Breast epithelium (tissue), 3 donors: ENCODE results near the gene NRXN2.

Experiments used
- POLR2A ChIP-seq: fragments of 450-650 bp; IDR thresholded peaks from one replicate; pipeline ENCODE4 v1.6.1; 2016; ENCODE audit warnings: antibody characterized with exemption, mild to moderate bottlenecking, moderate library complexity
- TF ChIP-seq, protein P1 (sequence below), 3 donors: fragments of 450-650 bp; IDR thresholded peaks; one replicate each; pipeline ENCODE4 v1.5.1; 2016 to 2017; ENCODE audit warnings: antibody characterized with exemption in 3 of 3, mild to moderate bottlenecking in 3 of 3, moderate library complexity in 3 of 3

DNA sequence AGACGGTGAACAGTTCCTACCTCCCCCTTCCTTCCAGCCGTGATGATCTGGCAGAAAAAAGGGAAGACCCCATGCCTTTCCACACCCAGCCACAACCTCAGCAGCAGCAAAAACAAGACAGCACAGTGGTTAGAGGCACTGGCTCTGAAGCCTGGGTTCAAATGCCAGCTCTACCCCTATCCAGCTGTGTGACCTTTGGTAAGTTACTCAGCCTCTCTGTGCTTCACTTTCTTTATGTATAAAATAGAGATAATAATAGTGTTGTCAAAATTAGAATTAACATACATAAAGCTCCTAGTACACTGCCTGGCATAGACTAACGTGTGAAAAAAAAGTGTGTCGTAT lies 4.2 kb downstream of the NRXN2 start:
- TF ChIP-seq, protein P1, sequence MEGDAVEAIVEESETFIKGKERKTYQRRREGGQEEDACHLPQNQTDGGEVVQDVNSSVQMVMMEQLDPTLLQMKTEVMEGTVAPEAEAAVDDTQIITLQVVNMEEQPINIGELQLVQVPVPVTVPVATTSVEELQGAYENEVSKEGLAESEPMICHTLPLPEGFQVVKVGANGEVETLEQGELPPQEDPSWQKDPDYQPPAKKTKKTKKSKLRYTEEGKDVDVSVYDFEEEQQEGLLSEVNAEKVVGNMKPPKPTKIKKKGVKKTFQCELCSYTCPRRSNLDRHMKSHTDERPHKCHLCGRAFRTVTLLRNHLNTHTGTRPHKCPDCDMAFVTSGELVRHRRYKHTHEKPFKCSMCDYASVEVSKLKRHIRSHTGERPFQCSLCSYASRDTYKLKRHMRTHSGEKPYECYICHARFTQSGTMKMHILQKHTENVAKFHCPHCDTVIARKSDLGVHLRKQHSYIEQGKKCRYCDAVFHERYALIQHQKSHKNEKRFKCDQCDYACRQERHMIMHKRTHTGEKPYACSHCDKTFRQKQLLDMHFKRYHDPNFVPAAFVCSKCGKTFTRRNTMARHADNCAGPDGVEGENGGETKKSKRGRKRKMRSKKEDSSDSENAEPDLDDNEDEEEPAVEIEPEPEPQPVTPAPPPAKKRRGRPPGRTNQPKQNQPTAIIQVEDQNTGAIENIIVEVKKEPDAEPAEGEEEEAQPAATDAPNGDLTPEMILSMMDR (IDR thresholded peaks at IDR 0.05) = no peak
- no peak for TF ChIP-seq POLR2A
